Measurements from ENCODE around the gene SLC6A18.

Gene SLC6A18

GRCh38 chr5:1255081-1255561 lies 29.9 kb downstream of the SLC6A18 start:
- no peaks in the 10 kb centered on the region for H3K4me1 ChIP-seq
- H3K27me3 ChIP-seq (ENCODE audit: control insufficient read depth, insufficient read depth, low read length) = no peaks in the 10 kb centered on the region
- no peak overlapping the region for H2AFZ ChIP-seq

GRCh38 chr5:1256776-1257175 lies 31.6 kb downstream of the SLC6A18 start:
- no peak overlapping the region for H3K9ac ChIP-seq
- H3K27me3 ChIP-seq (ENCODE audit: control insufficient read depth, insufficient read depth, low read length) = no peaks in the 10 kb centered on the region
- H3K4me3 ChIP-seq (ENCODE audit: low read depth, low read length) = no peak overlapping the region
- H2AFZ ChIP-seq = no peak overlapping the region
- no peak for TF ChIP-seq CTCF (IDR thresholded peaks at IDR 0.05)
- H3K27ac ChIP-seq = no peak overlapping the region
- H3K36me3 ChIP-seq (ENCODE audit: control insufficient read depth, insufficient read depth, low read length) = no peaks in the 10 kb centered on the region
- no peaks in the 10 kb centered on the region for H3K9me3 ChIP-seq (ENCODE audit: control insufficient read depth, low read length)
- H3K4me2 ChIP-seq (ENCODE audit: low read length) = no peak overlapping the region
- H3K4me1 ChIP-seq = no peaks in the 10 kb centered on the region
- H3K79me2 ChIP-seq = no peaks in the 10 kb centered on the region

More at GRCh38 chr5:1255081-1255561, 29.9 kb downstream of the SLC6A18 start:
- H3K36me3 ChIP-seq (ENCODE audit: control insufficient read depth, insufficient read depth, low read length) = no peaks in the 10 kb centered on the region
- H3K9me3 ChIP-seq (ENCODE audit: control insufficient read depth, low read length) = no peaks in the 10 kb centered on the region
- no peak overlapping the region for H3K4me2 ChIP-seq (ENCODE audit: low read length)
- no peaks in the 10 kb centered on the region for H3K79me2 ChIP-seq
- no peak overlapping the region for H3K27ac ChIP-seq
- H3K9ac ChIP-seq = no peak overlapping the region
- no peak overlapping the region for H3K4me3 ChIP-seq (ENCODE audit: low read depth, low read length)
- TF ChIP-seq CTCF (IDR thresholded peaks at IDR 0.05) = no peak

GRCh38 chr5:1257363-1257762 lies 32.2 kb downstream of the SLC6A18 start:
- Histone ChIP-seq H3K9ac (no peak overlapping the region), H3K27me3 (ENCODE audit: control insufficient read depth, insufficient read depth, low read length) (no peaks in the 10 kb centered on the region), H3K79me2 (no peaks in the 10 kb centered on the region), H3K9me3 (ENCODE audit: control insufficient read depth, low read length) (no peaks in the 10 kb centered on the region), H3K4me3 (ENCODE audit: low read depth, low read length) (no peak overlapping the region), H3K4me2 (ENCODE audit: low read length) (no peak overlapping the region), H3K36me3 (ENCODE audit: control insufficient read depth, insufficient read depth, low read length) (no peaks in the 10 kb centered on the region), H3K4me1 (no peaks in the 10 kb centered on the region), H2AFZ (no peak overlapping the region), H3K27ac (no peak overlapping the region)
- no peak for TF ChIP-seq CTCF (IDR thresholded peaks at IDR 0.05)

- Histone ChIP-seq H2AFZ (no peak overlapping the region), H3K27me3 (ENCODE audit: control insufficient read depth, insufficient read depth, low read length) (no peaks in the 10 kb centered on the region), H3K27ac (no peak overlapping the region), H3K4me2 (ENCODE audit: low read length) (no peak overlapping the region), H3K79me2 (no peaks in the 10 kb centered on the region), H3K9ac (no peak overlapping the region), H3K4me1 (no peaks in the 10 kb centered on the region), H3K36me3 (ENCODE audit: control insufficient read depth, insufficient read depth, low read length) (no peaks in the 10 kb centered on the region), H3K9me3 (ENCODE audit: control insufficient read depth, low read length) (no peaks in the 10 kb centered on the region), H3K4me3 (ENCODE audit: low read depth, low read length) (no peak overlapping the region)
- TF ChIP-seq CTCF (IDR thresholded peaks at IDR 0.05) = no peak
These were observed 32.7 kb downstream of the SLC6A18 start for GRCh38 chr5:1257841-1258240.

- no peaks in the 10 kb centered on the region for H3K9me3 ChIP-seq (ENCODE audit: control insufficient read depth, low read length)
- no peaks in the 10 kb centered on the region for H3K79me2 ChIP-seq
- H3K36me3 ChIP-seq (ENCODE audit: control insufficient read depth, insufficient read depth, low read length) = no peaks in the 10 kb centered on the region
- no peaks in the 10 kb centered on the region for H3K27me3 ChIP-seq (ENCODE audit: control insufficient read depth, insufficient read depth, low read length)
- no peak overlapping the region for H3K4me2 ChIP-seq (ENCODE audit: low read length)
- no peaks in the 10 kb centered on the region for H3K4me1 ChIP-seq
- no peak for TF ChIP-seq CTCF (IDR thresholded peaks at IDR 0.05)
- no peak overlapping the region for H2AFZ ChIP-seq
- H3K9ac ChIP-seq = no peak overlapping the region
- H3K4me3 ChIP-seq (ENCODE audit: low read depth, low read length) = no peak overlapping the region
- no peak overlapping the region for H3K27ac ChIP-seq
These were observed 34.8 kb downstream of the SLC6A18 start for GRCh38 chr5:1259806-1260480.
